DMS 273 (cell line): ENCODE results near the gene FSCN2.

ENCODE experiments used
- DNase-seq: peaks from one replicate; lab custom pipeline; 2025; ENCODE audit not compliant: unreplicated experiment; lab: John Stamatoyannopoulos, UW

The FSCN2 gene

DNA sequence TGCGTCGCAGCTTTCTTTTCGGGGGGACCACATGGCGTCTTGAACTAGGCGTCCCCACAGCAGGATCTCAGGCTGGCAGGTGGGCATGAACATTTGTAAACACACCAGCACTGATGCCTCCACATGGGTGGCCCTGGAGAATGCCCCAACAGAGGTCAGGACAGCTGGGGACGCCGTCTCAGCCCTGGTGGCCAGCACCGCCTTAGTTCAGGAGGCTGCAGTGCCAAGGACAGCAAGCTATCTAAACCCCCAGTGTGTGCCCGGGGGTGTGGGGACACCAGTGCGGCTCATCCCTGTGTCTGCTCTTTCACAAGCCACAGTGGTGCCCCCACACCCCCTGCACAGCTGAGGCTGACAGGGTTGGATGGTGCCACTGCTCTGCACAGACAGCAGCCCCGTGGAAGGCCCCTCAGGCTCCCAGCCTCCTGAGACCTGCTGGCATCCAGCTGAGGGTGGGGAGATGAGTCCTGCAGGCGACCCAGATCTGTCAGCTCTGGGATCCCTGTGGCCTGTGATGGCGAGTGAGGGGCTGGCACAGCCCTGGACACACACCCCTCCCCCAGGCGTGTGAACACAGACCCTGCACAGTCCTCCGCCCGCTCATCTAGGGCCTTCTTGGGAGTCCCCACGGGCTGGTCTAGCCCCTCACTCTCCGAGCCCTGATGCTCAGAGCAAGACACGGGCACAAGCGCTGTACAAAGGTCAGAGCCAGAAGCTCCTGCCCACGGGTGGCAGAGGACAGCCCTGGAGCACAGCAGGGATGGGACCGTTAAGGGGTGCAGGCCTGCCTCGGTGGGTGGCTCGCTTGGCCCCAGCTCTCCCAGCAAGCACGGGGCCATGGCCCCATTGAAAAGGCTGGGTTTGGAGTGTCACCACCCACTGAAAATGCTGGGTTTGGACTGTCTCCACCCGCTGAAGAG, 10.7 kb downstream of the FSCN2 start:
- DNase-seq, result no peak

DNA sequence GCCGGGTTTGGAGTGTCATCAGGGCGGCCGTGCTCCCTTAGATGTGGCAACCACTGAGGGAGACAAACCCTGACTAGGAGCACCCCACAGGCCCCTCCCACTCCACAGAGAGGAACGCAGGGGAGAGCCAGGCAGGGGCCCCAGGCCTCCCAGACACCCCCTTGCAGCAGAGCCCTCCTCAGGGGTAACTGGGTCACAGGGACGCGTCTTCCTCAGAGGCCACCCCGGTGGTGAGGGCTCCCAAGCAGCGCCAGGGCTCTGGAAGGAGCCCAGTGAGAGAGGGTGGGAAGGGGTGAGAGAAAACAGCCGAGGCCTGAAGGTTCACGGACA, 11.4 kb downstream of the FSCN2 start:
- DNase-seq, result no peak

DNA sequence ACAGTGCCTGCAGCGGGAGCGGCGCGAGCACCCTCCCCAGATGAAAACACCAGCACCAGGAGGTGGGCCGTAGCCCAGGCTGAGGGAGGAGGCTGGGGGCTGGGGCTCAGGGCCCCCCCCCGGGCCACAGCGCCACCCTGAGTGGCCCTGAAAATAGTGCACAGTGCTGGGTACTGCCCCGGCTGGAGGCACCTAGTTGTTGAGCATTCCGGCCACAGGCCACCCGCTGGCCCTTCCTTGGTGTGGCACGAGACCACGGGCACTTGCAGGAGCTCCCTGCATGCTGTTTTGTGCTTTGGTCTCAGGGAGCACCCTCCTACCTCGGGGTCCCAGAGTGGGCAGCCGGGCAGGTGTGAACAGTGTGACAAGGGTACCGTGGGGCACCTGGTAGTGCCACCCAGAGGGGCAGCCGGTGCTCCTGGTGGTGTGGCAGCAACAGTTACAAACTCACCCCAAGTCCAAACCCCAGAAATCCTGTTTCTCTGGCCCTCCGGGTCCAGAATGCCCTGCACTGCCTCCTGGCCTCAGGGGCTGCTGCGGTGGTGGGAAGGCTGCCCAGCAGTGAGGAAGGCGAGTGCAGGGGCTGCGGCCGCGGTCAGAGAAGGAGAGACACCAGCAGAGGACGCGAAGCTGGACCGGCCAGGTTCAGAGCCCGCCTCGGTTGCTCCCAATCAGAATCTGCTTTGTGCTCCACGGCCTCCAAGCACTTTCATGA, 11.9 kb downstream of the FSCN2 start:
- DNase-seq, result no peak

DNA sequence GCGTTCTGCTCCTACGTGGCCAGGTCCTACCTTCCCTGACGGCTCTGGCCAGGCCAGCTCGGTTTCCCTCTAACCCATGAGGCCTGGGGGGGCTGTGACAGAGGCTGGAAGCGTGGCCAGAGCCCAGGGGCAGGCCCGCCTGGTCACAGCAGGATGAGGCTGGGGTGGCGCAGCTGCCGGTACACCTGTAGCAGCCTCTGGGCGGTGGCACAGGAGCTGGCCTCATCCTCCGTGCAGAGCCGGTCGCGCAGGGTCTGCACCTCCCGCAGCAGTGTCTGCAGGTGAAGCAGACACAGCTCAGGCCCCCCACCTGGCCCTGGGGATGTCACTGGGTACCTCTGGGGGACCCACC, 12.5 kb downstream of the FSCN2 start:
- no peak for DNase-seq

DNA sequence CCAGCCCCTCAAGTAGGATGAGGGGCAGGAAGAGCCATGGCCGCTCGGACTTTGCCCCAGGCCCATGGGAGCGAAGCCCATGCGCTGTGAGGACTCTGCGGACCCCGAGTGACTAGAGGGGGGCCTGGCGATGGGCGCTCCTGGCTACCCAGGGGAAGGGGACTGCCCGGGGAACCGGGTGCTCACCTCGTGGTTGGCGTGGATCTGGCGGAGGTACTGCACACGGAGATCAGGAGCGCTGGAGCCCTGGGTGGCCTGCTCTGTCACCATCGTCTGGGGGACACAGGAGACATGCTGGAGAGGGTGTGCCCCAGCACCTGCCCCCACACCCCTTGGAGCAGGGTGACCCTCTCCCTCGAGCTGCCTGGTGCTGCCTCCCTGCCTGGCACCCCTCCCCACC, 12.9 kb downstream of the FSCN2 start:
- no peak for DNase-seq

DNA sequence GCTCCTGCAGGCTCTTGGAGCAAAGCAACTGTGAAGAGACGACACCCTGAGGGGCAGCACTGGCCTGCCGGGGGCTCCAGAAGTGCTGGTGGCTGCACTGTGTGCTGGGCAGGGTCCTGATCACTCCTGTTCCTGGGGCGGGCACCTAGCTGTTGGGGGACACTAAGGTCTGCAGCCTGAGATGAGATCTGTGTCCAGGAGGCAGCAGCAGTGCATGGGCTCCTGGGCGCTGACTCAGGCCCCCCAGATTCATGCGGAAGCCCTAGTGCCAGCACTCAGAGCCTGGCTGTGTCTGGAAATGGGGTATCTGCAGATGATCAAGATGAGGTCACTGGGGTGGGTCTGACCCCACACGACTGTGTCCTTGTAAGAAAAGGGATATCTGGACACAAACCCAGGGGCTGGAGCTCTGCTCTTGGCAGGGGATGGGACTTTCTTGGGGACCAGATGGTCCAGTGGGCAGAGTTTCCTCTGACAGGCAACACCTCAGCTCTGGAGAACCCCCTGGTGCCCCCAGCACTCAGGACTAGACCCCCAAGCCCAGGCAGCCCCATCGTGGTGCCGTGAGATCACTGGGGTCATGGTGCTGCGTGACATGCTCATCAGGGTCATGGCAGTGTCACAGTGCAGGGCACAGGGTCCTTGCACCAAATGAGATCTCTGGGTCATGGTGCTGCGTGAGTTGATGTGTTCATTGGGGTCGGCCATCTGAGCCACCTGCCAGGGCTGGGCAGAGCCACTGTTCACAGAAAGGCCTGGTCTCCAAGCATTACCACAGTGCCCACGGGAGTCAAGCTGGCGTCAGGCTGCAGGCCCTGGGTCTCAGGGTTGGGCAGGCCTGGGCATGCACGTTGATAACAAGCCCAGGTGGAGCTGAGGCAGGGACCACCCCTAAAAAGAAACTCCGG, 14.5 kb downstream of the FSCN2 start:
- DNase-seq, result no peak

DNA sequence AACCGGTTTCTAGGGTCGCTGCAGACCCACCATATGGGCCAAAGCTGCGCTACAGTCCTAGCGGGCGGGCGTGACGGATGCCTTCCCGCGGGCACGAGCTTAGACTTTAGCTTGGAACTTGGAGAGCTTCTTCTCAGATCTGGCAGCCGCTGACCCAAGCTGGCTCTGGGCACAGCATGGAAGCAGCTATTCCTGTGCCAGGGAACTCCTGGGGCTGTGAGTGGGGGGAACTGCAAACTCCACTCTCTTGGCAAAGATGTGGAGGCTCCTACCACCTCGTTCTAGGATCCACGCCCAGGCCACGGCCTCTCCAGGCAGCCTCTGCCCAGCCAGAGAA, 15.1 kb downstream of the FSCN2 start:
- peak; percentile 56 for DNase-seq

DNA sequence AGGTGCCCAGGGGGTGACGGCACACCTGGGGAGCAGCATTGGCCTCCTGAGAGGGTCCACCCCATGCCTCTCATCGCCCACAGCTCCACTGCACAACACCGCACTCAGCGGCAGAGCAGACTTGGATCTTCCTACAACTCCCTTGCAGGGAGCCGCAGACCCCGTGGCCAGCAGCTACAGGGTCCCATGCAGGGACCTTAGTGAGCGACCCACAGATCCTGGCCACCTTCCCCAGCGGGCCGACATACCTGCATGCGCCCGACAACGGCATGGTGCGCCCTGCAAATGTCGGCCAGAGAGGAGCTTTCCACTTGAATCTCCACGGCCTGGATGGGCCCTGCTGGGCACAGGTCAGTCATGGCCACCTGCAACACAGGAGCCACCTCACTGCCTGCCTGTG, 15.6 kb downstream of the FSCN2 start:
- DNase-seq, result no peak

DNA sequence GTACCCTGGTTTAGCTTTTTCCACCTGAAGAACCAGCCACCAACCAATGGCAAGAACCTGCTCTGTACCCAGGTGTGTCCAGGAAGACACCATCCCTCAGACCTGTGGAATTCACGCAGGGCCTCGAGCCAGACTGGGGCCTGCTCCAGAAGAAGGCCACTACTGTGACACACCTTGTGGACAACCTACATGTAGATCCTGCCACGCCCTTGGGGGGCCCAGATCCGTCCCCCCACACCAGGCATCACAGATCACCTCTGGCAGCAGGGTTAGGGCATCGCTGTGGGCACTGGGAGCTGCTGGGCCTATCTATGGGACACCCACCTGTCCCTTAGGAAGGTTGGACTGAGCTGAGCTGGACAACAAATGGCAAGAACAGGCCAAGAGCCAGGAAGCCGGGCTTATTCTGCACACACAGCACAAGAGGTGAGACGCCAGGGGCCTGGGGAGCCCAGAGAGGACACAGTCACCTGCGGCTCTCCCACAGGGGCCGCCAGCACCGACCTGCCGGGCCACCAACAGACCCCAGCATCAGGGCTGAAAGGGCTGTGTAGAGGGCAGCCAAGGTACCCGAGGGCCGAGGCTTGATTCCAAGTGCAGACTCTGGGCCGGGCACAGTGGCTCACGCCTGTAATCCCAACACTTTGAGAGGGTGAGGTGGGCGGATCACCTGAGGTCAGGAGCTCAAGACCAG, 16.3 kb downstream of the FSCN2 start:
- no peak for DNase-seq

DNA sequence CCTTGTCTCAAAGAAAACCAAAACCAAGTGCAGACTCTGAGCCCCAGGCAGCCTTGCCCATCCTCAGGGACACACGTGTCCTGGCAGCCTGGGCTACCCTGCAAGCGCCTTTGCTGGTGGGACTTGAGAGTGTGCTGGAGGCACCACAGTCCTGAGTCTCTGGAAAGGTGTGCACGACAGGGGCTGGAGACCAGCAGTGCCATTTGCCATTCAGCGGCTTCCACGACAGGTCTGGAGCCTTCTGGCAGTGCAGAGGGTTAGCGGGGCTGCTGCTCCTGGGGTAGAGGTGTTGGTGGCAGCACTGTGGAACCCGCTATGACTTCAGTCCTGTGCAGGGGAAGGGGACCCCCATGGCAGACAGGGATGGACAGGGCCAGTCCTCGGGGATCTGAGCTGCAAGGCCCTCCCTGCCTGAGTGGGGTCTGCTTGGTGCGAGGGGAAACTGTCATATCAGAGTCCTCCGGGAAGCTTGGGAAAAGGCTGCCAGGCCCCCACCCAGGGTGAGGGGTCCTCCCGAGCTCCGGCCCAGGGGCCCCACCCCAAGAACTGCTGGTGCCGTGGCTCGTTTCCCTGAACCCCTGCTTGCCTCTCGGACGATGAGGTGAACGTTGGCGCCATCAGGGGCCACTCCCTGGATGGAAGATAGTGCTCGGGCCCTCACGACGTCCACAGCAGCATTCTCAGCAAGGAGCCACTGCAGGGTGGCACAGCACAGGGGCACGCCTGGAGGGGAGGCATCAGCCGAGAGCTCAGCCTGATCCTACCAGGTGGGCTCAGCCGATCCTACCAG, 17.2 kb downstream of the FSCN2 start:
- no peak for DNase-seq

DNA sequence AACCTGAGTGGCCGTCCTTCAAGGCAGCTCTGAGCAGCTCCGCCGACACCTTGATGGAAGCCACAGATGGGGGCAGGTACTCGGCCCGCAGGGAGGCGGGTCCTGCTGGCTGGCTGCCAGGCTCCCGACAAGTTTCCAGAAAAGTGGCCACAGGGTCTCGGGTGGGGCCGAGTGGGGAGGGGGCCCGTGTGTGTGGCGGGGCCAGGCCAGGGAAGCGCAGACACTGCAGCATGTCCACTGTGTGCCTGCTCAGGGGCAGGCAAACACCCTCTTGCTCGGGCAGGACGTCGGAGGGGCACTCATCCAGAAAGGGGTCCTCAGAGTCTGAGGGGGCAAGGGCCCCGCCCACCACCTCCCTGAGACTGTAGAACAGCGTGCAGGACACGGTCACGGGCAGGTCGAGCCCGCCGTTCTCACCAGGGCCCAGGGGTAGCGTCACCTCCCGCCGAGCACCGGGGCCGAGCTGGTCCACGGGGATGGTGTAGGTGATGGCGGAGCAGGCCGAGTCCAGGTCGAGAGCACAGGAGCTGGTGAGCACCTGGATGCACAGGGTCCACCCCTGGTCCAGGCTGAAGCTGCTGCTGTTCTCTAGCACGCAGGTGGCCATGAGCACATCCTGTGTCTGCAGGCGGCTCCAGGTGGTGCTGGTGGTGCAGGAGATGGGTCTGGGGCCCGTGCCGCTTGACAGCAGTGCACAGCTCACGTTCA, 18.9 kb downstream of the FSCN2 start:
- DNase-seq, result no peak

DNA sequence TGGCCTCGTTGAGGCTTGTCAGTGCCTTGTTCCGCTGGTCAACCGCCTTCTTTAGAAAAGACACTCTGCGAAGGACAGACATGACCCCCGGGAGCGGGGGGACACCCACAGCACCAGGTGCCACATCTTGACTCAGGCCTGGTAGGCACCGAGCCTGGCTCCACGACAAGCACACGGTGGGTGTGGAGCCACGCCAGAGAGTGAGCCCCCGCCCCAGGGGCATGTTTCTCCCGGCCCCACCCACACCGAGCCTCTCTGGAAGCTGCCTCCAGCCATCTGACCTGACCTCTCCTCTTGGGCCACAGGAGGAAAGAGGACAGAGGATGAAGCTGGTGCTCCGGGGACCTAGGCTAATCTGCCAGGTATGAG, 19.4 kb downstream of the FSCN2 start:
- DNase-seq, result no peak

DNA sequence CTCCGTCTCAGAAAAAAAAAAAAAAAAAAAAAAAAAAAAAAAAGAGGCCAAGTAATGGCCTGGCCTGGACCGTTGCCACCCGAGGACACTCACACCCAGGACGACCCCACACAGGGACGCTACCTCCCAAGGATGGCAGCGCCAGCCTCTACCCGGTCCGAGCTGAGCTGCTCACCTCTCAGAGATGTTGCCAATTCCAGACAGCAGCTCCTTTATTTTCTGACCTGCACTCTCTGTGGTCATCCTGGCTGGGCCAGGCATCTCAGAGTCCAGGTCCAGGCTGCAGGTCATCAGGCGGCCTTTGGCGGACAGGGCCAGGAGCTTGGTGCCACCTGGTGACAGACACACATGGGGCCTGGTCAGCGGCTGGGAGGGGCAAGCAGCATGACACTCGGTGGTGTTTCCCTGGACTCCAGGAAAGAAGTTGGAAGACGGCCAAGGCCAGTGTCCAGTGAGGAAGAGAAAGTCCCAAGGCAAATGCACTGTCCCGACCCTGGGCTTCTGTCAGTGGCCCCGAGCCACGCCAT, 20.9 kb downstream of the FSCN2 start:
- DNase-seq, result no peak

DNA sequence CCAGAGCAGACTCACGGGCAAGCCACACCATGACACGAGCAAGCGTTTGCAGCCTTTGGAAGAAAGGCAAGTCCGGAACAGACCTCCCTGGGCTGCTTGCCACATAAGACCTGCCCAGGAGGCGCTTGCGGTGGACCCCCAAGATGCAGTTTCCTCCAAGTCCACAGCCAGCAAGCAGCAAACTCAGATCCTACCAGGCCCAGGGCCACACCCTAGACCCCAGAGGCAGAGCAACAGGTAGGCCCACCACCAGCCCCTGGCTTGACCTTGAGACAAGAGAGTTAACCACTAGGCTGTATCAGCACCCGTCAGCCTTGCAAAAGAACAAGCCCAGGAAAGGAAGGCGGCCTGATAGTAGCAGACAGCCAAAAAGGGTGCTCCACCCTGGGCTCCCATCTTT, 21.6 kb downstream of the FSCN2 start:
- DNase-seq, result no peak

DNA sequence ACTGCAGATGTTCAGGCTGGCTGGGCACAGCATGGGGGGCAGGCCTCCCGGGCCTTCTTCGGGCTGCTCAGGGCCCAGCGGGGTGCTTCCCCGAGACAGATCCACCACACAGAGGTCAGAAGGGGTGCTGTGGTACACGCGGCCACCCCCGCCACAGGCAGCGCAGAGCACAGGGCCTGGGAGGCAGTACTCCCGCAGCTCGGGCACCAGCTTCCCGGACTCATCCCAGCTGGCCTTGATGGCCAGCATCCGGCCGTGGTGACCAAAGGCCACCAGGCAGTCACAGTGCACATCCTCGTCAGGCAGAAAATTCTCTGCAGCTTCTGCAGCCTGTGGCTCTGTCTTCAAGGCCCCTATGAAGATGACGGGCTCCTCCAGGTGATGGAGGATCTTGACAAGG, 22.1 kb downstream of the FSCN2 start:
- DNase-seq, result no peak

DNA sequence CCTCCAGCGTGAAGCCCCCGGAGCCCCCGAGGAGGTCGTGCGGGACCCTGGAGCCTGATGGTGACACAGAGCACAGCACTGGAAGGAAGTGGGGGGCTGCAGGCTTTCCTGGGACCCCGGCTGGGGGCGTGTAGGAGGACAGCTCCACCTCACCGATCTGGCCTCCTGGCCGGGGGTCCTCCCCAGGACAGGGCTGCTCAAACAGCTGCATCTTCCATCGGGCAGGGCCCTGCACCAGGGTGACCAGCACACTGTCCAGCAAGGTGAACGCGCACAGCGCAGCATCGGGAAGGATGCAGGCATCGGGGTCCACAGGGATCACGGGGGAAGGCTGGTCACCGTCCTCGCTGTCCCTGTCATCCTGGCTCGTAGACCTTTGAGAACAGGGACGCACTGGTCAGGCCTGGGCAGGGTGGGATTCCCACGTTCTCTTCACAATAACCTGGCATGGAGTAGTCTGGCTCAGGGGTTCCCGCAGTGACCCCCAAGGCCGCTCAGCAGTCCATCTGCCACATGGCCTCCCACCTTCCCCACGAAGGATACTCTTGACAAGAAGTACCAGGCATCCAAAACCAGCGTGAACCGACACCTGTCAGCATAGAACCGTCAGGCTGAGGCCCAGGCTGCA, 22.8 kb downstream of the FSCN2 start:
- DNase-seq, result no peak

DNA sequence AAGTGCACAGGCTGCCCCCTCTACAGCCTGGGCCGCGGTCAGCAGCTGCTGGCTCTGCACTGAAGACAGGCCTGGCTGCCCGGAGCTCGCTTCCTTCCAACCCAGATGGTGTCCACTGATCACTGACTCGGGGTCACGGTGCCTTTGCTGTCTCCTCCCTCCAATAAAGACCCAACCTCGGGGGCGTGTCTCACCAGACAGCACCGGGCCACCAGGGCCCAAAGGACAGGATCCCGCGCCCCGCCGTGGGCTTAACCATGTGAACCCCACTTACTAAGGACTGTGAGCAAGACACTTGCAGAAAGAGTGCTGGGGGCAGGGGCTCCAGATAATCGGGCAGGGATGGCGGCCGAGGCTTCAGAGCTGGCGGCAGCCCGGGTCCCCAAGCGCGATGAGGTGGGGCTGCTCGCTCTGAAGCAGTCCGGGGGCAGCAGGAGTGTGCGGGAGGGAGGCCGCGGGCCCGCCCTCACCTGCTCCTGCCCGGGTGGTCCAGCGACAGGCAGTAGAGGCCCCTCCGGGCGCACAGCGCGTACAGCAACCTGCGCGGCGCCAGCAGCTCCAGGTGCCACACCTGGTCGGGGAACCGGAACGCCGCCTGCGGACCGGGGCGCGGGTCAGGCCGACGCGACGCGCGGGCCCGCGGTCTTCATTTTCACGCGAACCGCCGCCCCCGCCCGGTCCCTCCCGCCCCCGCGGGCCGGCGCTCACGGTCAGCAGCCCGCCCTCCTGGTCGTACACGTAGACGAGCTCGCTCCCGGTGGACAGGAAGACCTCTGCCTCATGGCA, 23.5 kb downstream of the FSCN2 start:
- DNase-seq, result peak; percentile 42

DNA sequence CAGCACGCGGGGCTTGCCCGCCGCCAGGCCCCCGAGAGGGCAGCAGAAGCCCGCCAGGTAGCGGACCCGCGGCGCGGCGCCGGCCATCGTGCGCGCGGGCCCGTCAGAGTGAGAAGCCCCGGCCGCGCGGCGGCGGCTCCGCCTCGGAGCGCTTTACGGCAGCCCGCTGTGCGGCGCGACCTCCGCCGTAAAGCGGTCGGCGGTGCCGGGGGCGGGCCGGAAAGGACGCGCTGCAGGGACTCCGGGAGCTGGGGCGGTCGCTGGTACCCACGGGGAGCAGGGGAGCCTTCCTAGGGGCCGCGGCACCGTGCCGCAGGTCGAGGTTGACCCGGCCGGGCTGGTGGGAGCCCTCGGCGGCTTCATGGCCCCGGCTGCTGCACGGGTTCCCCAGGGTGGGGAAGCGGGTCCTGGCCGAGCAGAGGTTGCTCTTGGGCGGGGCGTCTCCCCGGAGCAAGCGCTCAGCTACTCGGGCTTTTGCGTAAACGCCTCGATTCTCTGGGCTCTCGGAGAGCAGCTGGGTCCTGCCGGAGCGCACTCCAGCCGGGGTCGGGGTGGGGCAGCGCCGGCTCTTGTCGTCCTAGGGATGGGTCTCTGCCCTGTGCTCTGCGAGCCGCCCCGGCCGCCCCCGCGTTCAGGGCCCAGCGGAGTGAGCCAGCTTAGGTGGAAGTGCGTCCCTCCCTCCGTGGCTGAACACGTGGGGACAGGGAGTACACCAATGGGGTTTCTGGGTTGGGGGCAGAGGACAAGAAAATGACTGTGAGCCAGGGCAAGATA, 24.3 kb downstream of the FSCN2 start, which contains the start of gene FAAP100:
Gene FAAP100, minus strand, starts transcription at position 110 of the 774 bp plus-strand sequence. Its CDS starts 23 bp downstream, at position 87.
- DNase-seq, result peak; percentile 95
